ENCODE results near the gene NBPF12.
"Not testable (repeated sequence)": the region's sequence is repeated elsewhere in the genome, so short reads cannot be mapped to it uniquely, and the experiment has no call there.

NBPF12 gene

GRCh38 chr1:146987502-146987901, 49.4 kb downstream of the NBPF12 start:
- DNase-seq = not testable (repeated sequence)

GRCh38 chr1:146989455-146989854, 51.3 kb downstream of the NBPF12 start:
- not testable (repeated sequence) for DNase-seq

- not testable (repeated sequence) for DNase-seq
Measured at GRCh38 chr1:147008495-147008894, 70.4 kb downstream of the NBPF12 start.

GRCh38 chr1:147026975-147027374, 88.9 kb downstream of the NBPF12 start:
- not testable (repeated sequence) for DNase-seq

- not testable (repeated sequence) for DNase-seq
Measured at GRCh38 chr1:147030066-147030653, 92.0 kb downstream of the NBPF12 start.

- no peak for DNase-seq
Measured at GRCh38 chr1:147039916-147040315, 101.8 kb downstream of the NBPF12 start.

- not testable (repeated sequence) for DNase-seq
Measured at GRCh38 chr1:147042891-147043290, 104.8 kb downstream of the NBPF12 start.

- not testable (repeated sequence) for DNase-seq
Measured at GRCh38 chr1:147044511-147044910, 106.4 kb downstream of the NBPF12 start.
